Stimulated activated CD4-positive, alpha-beta T cell treated with anti-CD3 and anti-CD28 coated beads, TNF-alpha, amount 100 ng/mL, for 1 hour (primary cell): Measurements from ENCODE around the gene PPM1M.

Source experiments
- DNase-seq, 3 donors: peaks; one replicate each; pipeline ENCODE4 v3.0.0-alpha.2; 2020; ENCODE audit warnings: low read depth in 3 of 3, low spot score in 1 of 3

The PPM1M gene

DNA sequence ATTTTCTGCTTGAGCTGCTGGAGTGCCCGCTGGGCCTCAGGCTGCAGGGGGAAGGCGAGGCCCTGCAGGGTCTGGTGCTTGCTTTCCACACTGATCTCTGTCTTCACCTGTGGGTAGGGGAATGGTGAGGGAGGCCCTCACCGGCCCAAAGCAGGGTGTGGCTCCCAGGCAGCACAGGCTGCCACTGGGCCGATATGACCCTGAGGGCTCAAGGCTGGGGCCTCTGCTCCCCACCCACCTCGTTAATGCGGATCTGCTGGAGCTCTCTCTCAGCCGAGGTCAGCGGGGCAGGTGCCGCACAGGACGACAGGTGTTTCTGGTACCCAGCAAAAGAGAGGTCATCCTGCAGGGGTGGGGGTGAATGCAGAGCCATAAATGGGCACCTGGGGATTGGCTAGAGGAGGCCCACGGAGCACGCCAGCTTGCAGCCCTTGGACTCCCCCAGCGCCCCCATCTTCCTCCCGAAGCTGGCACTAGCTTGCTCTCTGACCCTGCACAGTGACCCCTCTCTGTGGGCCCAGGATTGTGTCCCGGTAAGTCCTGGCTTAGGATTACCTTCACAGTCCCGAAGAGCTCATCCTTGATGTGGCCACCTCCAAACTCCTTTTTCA lies 14.6 kb upstream of the PPM1M start:
- no peak for DNase-seq

DNA sequence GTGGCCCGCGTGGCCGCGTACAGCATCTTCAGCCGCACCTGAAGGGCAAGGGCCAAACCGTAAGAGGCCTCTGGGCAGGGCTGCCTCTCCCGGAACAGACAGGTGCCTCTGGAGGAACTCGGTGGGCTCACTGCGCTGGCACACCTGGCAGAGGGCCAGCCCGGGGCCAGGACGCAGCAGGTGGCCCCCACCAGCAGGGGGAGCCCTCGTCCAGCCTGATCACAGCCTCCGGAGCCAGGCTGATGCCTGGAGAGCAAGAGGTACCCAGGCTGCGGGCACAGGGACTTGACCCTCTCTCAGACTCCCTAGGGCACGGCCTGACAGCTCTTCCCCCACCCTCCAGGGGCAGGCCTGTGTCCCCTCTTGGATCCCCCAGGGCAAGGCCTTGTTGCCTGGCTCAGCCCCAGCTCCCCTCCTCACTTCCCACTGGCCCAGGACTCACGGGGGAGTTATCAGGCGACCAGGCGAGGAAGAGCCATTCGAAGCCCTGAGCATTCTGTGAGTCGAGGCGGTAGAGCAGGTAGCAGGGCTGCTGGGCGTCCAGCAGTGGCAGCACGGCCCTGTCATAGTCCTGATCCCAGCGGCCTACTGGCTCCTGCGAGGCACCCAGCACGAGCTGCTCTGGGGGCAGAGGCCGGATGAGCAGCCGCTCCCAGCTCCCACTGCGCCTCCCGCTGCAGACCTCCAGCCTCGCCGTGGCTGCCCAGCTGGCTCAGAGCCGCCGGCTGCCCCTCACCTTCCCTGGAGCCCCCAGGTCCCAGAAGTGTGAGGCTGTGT lies 13.9 kb upstream of the PPM1M start:
- peak; percentile 74 to 94 (median 80) for DNase-seq

DNA sequence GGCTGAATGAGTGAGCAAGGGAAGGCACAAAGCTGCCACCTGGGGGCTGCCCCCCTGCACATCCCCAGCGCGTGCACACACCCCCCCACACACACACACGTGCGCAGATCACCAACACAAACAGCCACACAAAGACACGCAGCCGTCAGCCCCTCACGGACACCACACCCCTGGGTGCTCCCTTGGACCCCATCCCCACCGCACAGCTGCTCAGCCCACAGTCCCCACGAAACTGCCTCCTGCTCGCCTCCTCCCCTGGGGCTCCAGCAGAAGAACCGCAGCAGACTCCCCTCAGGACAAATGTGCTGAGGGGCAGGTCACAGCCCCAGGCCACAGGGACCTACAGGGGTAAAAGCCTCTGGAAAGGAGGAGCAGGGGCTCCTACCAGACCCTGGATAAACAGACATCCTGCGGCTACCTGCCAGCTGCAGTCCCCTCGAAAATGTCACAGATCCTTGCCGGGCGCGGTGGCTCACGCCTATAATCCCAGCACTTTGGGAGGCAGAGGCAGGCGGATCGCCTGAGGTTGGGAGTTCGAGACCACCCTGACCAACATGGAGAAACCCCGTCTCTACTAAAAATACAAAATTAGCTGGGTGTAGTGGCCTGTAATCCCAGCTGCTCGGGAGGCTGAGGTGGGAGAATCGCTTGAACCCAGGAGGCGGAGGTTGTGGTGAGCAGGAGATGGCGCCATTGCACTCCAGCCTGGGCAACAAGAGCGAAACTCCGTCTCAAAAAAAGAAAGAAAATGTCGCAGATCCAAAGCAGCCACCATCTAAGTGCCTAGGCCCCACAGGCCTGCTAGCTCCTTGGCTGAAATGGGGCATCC lies 13.1 kb upstream of the PPM1M start:
- no peak for DNase-seq

DNA sequence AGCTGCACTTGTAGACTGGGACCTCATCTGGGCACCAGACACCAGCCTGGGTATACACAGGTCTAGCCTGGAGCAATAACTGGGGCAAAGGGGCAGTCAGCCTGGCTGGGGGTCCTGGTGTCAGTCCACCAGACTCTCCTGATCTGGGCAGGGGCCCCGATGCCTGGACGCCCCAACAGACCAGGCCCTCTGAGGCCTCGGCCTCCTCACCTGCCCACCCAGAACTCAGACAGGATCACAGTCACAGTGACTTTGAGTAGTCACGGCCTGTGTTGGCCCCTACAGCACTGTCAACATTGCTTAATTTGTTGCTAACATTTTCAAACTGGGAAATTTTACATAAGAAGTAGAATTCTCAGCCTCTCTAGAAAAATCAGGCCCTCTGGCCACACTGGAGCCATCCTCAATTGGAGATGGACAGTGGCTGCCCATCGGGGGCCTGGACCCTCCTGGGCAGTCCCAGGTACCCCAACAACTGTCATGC lies 12.4 kb upstream of the PPM1M start:
- DNase-seq = no peak

DNA sequence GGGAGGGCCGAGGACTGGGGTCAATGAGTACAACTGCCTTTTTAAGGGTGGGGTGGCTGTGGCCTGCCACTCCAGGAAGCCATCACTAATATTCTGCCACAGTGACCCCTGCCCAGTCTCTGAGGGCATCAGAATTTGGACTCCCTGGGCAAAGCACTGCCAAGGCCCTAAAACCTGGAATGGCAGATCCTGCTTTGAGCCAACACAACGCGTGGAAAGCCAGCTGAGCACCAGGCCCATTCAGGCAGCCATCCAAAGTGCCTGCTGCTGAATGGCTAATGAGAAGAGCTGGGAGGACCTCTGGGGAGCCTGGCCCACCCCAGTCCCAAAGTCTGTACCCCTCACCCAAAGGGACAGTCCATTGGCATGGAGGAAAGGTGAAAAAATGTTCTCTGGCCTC lies 11.6 kb upstream of the PPM1M start:
- no peak for DNase-seq

DNA sequence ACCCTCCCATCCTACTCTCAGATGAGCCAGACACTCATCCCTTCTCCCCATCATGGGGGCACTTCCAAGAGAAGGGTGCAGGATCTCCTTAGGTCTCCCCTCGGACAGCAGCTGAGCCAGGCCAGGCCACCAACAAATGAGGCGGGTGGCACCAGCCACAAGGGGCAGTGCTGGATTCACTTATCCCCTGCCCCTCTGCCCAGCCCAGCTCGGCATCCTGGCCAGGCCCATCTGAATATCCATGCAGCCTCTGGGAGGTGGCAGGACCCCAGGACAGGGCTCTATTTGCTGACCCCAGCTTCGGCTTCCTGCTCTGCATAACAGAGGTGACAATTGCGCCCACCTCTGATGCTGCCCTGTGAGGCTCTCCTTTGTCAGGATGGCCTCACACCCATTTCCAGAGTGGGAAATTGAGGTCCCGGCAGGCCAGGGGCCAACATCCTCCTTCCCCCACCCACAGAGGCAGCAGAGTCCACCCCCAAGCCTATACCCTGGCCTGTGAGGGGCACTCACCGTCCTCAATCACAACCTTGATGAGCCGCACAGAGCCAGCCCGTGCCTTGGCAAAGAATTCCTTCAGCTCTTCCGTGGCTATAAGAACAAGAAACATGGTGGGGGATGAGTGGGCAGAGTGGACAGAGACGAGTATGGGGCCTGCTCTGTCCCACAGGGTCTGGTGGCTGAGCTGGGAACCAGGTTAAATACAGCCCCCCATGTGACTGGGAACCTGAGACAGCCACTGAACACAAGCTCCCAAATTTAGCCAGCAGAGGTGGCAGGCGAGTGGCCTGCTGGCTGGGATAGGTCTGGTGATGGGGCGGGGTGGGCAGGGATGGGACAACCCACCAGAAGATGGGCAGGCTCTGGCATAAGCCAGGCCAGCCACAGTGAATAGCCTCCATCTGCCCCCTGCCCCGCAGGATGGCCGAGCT lies 10.8 kb upstream of the PPM1M start:
- DNase-seq = no peak

DNA sequence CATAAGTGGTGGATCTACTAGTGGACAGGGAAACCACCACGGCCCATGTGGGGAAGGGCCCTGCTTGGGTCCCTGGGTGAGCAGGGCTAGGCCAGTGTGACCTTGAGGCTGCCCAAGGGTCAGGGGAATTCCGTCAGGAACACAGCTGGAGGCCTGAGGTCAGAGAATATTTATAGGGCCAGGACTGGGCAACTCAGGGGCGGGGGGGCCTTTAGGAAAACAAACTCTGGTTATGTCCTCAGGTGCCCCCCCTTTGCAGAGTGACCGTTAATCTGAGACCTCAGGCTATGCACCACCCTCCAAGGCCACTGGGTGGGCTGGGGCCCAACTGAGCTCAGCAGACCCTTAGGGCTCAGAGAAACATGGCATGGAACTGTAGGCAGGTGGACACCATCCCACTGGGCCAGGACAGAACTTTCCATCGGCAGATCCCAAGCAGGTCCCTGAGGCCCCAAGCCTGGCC lies 9.1 kb upstream of the PPM1M start:
- DNase-seq = no peak

DNA sequence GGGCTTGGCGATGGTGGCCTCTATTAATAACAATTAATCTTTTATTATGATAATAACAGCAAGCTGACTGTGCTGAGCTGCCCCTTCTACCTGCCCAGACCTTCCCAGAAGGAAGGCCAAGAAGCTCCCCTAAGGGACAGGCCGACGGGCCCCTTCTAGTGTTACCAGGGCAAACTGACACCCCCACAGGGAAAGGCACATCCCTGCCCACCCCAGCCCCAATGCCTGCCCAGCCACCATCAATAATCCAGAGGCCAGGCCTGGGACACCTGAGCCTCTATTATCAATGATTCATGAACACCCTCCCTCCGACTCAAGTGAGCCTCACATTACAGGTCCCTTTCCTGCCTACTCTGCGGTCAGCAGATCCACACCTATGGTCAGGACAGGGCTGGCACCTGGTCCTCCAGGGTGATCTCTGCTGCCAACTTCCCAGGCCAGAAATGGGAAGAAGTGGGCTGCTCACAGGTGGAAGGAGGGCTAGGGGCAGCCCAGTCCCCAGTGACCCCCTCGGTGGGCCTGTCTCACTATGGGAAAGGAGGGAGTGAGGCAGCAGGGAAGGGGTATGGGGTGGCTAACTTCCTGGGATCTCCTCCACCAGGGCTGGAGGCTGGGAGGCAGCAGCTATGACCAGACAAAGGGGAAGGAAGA lies 8.4 kb upstream of the PPM1M start:
- DNase-seq = no peak

DNA sequence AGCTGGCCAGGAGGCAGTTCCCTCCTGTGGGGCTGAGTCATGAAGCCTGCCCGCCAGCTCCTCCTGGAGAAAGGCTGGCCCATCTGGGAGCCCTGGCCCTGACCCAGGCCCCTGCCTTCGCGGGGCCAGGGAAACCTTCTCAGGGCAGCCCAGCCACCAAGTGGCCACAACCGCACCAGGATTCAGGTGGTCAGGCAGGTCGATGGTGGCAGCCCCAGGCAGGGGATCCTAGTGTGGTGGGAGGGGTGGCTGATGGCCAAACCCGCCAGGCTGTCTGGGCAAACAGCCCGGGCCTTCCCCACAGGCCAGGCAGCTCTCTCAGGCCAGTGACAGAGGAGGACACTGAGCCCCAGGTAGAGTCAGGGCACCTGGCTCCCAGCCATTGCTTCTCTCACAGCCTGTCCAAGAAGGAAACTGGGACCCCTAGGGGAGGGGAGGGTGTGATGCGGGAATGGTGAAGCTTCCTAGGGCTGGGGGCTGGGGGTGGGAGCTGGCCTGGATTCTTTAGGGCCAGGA lies 7.8 kb upstream of the PPM1M start:
- DNase-seq = no peak

DNA sequence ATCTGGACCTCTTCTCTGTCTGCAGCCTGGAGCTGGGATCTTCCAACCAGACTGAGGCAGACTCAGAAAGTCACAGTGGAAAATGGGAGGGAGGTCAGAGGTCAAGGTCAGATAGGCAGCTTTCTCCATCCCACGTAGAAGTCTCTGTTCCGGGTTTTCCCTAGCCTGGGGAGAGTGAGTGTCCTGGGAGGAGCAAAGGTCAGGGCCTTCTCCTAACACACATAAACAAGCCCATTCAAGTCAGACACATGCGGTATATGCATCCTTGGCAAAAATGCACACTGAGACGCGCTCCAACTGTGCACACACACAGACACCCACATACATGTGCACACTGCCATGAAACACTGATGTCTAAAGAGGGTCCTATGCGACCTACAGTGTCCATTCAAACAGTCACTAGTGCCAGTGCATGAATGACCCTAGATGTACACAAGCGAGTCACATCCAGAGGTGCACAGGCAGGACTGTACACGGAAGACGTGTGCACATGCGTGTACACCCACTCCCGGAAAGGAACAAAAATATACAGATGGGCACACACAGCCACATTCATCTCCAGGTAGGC lies 7.3 kb upstream of the PPM1M start:
- DNase-seq = no peak

DNA sequence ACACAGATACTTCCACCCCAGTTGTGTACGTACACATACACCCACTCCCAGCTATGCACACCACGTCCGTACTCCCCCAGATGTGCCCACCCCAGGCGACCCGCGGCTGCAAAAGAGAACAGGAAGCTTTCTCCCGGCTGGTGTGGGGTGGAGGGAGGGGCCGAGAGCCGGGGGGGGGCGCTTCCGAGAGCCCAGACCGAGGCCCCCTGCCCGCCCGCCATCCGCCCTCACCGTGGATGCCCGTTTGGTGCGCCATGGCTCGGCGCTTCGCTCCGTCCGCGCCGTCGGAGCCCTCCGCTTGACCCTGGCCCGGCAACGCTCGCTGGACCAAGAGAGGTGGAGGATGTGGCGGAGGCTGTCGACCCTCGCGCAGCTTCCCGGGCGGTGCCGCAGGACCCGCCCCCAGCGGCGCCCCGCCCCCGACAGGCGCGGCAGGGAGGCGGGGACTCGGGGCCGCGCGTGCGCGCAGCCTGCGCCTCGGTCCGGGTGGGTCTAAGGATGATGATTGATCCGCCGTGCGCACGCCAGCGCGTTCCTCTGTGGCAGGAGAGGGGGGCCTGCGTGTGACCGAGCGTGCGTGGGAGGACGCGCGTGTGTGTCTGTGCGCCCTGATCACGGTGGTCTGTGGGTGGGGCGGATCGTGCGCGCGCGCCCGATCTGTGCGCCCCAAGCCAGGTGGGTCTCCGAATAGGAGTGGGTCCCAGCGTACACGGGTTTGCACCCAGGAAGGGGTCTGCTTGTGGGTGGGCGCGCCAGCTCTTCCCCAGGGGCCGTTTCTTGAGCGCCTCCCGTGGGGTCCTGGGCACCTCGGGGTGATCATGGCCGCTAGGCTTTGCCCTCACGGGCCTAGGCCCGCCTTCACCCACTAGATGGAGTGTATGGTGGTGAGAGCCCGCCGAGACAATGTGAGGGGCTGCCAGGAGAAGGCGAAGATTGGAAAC lies 6.5 kb upstream of the PPM1M start, which contains the start of gene TWF2:
TSS of gene TWF2 (minus strand) at position 398 of the 941 bp plus-strand sequence. CDS start at position 256, 142 bp downstream.
- peak; percentile 62 to 80 (median 75) for DNase-seq

DNA sequence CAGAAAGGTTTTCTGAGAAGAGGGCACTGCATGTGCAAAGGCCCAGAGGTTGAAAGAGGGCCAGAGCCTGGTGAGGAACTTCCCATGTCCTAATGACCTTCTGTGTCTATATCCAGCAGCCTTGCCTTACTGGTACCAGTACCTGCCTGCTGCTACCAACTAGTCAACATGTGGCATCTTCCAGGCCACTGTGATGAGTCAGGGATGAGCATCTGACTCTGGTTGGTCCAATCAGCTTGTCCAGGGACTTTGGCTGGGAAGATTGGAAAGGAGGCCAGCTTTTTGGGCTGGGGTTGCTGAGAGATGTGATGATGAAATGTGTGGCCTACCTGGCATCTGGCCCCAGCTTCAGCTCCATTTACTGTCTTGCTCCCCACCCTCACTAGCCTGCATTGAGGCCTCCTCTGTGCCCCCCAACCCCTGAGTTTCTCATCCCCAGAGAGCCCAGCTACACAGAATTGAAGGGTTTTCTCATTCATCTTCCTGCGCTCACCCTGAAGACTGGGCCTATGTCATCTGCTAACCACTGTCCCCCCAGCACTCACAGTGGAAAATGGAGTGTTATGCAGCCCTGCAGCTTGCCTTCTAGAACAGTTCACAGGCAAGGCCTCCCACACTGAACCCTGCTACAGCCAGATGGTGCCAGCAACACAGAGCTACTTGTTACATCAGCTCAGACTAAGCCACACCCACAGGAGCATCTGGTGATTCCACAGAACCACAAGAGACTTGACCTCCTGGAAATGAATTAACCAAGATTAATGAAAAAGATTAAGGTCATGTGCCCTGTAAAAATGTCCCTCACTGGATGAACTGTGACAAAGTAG lies 5.3 kb upstream of the PPM1M start:
- no peak for DNase-seq

DNA sequence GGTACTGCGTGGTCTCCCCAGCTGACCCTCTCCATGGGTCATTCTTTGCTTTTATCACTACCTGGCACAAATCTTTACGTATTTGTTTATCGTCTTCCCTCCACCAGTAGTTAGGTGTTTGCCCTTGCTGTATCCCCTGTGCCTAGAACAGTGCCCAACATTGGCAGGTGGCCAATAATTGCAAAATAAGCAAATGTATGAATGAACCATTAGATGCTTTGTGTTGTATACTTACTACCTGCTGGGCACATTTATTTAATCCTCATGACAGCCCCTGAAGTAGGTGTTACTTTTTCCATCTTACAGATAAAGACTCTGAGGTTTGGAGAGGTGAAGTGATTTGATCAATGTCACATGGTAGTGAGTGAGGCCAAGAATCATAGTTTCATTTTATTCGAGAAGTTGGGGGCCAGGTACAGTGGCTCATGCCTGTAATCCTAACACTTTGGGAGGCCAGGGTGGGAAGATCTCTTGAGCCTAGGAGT lies 4.6 kb upstream of the PPM1M start:
- DNase-seq = no peak

DNA sequence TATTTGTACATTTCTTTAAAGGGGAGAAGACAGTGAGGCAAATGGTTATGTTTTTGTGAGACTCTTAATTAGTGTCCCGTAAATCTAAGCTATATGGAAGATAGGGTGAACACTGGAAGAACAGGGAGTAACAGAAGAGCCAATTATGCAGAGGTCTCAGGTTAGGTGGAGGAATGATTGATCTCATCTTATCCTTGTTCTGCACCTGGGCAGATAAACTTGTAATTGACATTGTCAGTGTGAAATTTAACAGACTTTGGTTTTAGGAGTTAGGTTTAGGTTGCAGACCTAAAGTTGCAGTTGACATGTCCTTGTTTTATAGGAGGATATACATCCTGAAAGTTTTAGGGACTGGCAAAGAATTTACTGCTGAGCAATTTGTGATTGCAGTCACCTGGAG lies 3.5 kb upstream of the PPM1M start:
- no peak for DNase-seq

DNA sequence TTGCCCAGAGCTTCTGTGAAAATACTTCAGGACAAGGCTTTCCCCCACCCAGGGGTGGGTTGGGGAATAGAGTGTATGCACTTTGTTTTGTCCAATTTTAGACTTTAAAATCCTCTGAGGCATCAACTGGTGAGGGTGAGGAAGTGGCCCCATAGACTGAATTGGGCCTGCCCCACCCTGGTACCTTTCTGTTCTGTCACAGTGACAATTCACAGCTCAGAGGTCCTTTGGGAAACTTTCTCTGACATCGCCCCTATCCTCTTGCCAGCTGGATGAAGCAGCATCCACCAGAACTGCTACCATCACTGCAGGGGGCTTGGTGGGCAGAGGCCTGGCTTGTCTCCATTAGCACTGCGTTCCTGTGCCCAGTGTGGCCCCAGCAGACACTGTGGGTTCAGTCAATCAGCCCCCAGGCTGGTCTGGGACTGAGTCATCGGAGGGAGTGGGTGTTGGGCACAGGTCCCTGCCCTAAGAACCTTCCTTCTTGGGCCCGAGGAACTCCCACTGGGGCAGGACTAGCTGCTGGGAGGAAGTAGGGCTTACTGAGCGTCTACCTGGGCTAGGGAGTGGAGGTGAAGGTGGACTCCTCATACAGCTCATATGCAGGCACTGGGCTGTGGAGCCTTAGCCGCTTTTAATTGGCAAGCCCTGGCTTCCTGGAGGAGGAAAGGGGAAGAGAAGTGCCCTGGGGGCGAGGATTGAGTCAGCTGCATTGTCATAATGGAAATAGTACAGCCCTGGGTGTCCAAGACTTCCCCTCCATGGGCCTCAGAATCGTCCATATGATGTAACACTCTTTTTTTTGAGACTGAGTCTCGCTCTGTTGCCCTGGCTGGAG lies 1.5 kb upstream of the PPM1M start:
- no peak for DNase-seq

DNA sequence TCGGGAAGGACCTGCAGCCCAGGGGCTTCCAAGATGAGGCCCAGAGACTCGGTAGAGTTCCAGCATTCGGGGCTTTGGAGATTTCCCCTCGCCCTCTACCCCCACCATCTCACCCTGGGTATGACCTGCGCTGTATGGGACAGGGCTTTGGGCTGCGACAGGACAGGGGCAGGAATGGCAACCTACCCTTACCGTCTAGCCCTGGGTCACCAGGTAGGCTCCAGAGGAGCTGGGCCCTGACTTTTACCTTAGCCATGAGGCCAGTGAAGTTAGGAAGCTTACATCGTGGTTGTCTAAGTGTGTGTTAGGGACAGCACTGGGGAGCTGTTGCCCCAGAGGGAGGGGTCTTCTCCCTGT lies 683 bp downstream of the PPM1M start:
- no peak for DNase-seq
